Nephron (organoid): Measurements from ENCODE around the gene KCNQ1.
A peak's percentile ranks its signal among the peaks of the same experiment; 100 is the strongest.

ENCODE experiments used
- H3K27ac Mint-ChIP-seq, 3 experiments: 2 replicates each; pipeline ENCODE4 v1.8.0; 2020; ENCODE audit warnings: mixed read lengths in 3 of 3, mild to moderate bottlenecking in 2 of 3, moderate library complexity in 1 of 3
- H3K27me3 Mint-ChIP-seq: 2 replicates; pipeline ENCODE4 v1.8.0; 2021; ENCODE audit warnings: low read depth, mild to moderate bottlenecking, moderate library complexity, mixed read lengths
- H3K36me3 Mint-ChIP-seq: 2 replicates; pipeline ENCODE4 v1.8.0; 2020; ENCODE audit warnings: low read depth, mixed read lengths
- H3K4me1 Mint-ChIP-seq: 2 replicates; pipeline ENCODE4 v1.8.0; 2020; ENCODE audit warnings: mixed read lengths
- H3K4me3 Mint-ChIP-seq, 3 experiments: 2 replicates each; pipeline ENCODE4 v1.8.0; 2020; ENCODE audit warnings: mild to moderate bottlenecking in 3 of 3, mixed read lengths in 3 of 3, moderate library complexity in 2 of 3
- H3K9me3 Mint-ChIP-seq: 2 replicates; pipeline ENCODE4 v1.8.0; 2020; ENCODE audit warnings: mixed read lengths
- CTCF ChIP-seq, 3 experiments: fragments of 200-600 bp; sonication (generic); IDR thresholded peaks; one replicate each; pipeline ENCODE4 v1.5.0; 2021; ENCODE audit warnings: antibody characterized with exemption in 3 of 3; ENCODE audit not compliant: unreplicated experiment in 3 of 3

The KCNQ1 gene

GRCh38 chr11:2551131-2551530, 106.3 kb downstream of the KCNQ1 start:
- Mint-ChIP-seq H3K9me3 (peaks cover 15% of the 10 kb centered on the region), H3K27ac (peak overlapping the region in 1 of 3 experiments; percentile 61), H3K27me3 (peaks cover 4% of the 10 kb centered on the region), H3K36me3 (no peaks in the 10 kb centered on the region), H3K4me3 (no peak overlapping the region), H3K4me1 (peaks cover 31% of the 10 kb centered on the region)
- TF ChIP-seq CTCF (IDR thresholded peaks at IDR 0.05; ENCODE audit: unreplicated experiment in 3 of 3): no peak

- no peaks in the 10 kb centered on the region for H3K36me3 Mint-ChIP-seq
- no peak overlapping the region for H3K27ac Mint-ChIP-seq
- peaks cover 24% of the 10 kb centered on the region for H3K9me3 Mint-ChIP-seq
- H3K4me1 Mint-ChIP-seq: peaks cover 41% of the 10 kb centered on the region
- H3K27me3 Mint-ChIP-seq: peaks cover 4% of the 10 kb centered on the region
- TF ChIP-seq CTCF (IDR thresholded peaks at IDR 0.05; ENCODE audit: unreplicated experiment in 3 of 3): no peak
- no peak overlapping the region for H3K4me3 Mint-ChIP-seq
Observed at GRCh38 chr11:2552210-2552609, 107.4 kb downstream of the KCNQ1 start.

- H3K9me3 Mint-ChIP-seq: peaks cover 24% of the 10 kb centered on the region
- no peak for TF ChIP-seq CTCF (IDR thresholded peaks at IDR 0.05; ENCODE audit: unreplicated experiment in 3 of 3)
- no peak overlapping the region for H3K27ac Mint-ChIP-seq
- H3K4me1 Mint-ChIP-seq: peaks cover 41% of the 10 kb centered on the region
- H3K4me3 Mint-ChIP-seq: no peak overlapping the region
- no peaks in the 10 kb centered on the region for H3K27me3 Mint-ChIP-seq
- no peaks in the 10 kb centered on the region for H3K36me3 Mint-ChIP-seq
Observed at GRCh38 chr11:2553198-2553597, 108.4 kb downstream of the KCNQ1 start.

- no peaks in the 10 kb centered on the region for H3K36me3 Mint-ChIP-seq
- TF ChIP-seq CTCF (IDR thresholded peaks at IDR 0.05; ENCODE audit: unreplicated experiment in 3 of 3): no peak
- H3K9me3 Mint-ChIP-seq: peaks cover 24% of the 10 kb centered on the region
Observed at GRCh38 chr11:2553886-2554285, 109.1 kb downstream of the KCNQ1 start.

GRCh38 chr11:2554338-2555207, 109.8 kb downstream of the KCNQ1 start:
- TF ChIP-seq CTCF (IDR thresholded peaks at IDR 0.05; ENCODE audit: unreplicated experiment in 3 of 3): no peak
- no peaks in the 10 kb centered on the region for H3K27me3 Mint-ChIP-seq
- peaks cover 24% of the 10 kb centered on the region for H3K9me3 Mint-ChIP-seq
- H3K4me1 Mint-ChIP-seq: peaks cover 41% of the 10 kb centered on the region
- peak overlapping the region; percentile 64 to 84 (median 71) for H3K27ac Mint-ChIP-seq
- peak overlapping the region in 1 of 3 experiments; percentile 4 for H3K4me3 Mint-ChIP-seq
- no peaks in the 10 kb centered on the region for H3K36me3 Mint-ChIP-seq

More at GRCh38 chr11:2553886-2554285, 109.1 kb downstream of the KCNQ1 start:
- Mint-ChIP-seq H3K27me3 (no peaks in the 10 kb centered on the region), H3K27ac (peak overlapping the region; percentile 64 to 84 (median 71)), H3K4me3 (no peak overlapping the region), H3K4me1 (peaks cover 41% of the 10 kb centered on the region)

GRCh38 chr11:2555336-2555735, 110.5 kb downstream of the KCNQ1 start:
- Mint-ChIP-seq H3K4me3 (no peak overlapping the region), H3K27me3 (no peaks in the 10 kb centered on the region), H3K4me1 (peaks cover 36% of the 10 kb centered on the region), H3K36me3 (no peaks in the 10 kb centered on the region), H3K27ac (peak overlapping the region; percentile 64 to 84 (median 71)), H3K9me3 (peaks cover 20% of the 10 kb centered on the region)
- TF ChIP-seq CTCF (IDR thresholded peaks at IDR 0.05; ENCODE audit: unreplicated experiment in 3 of 3): no peak
